WI38 (cell line): ENCODE results near the gene ANKS1B.
"Not testable (repeated sequence)": the region's sequence is repeated elsewhere in the genome, so short reads cannot be mapped to it uniquely, and the experiment has no call there.

ENCODE experiments used
- H3K4me3 ChIP-seq: 2 replicates; pipeline ENCODE4 v1.5.1; 2011; ENCODE audit warnings: low read depth, mild to moderate bottlenecking, control low read depth, low read length
- TF ChIP-seq, protein P1 (sequence below): IDR thresholded peaks from 2 replicates; pipeline ENCODE4 v1.5.1; 2012; ENCODE audit warnings: low read depth, mild to moderate bottlenecking, control low read depth, low read length

The ANKS1B gene

DNA sequence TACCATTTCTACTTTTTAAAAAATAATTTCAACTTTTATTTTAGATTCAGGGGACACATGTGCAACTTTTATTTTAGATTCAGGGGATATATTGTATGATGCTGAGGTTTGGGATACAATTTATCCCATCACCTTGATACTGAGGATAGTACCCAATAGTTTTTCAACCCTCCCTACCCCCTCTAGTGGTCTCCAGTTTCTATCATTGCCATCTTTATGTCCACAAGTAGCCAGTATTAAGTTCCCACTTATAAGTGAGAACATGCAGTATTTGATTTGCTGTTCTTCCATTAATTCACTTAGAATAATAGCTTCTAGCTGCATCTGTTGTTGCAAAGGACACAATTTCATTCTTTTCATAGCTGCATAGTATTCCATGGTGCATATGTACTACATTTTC lies 162.5 kb downstream of the ANKS1B start:
- no peak overlapping the region for H3K4me3 ChIP-seq
- TF ChIP-seq, protein P1, sequence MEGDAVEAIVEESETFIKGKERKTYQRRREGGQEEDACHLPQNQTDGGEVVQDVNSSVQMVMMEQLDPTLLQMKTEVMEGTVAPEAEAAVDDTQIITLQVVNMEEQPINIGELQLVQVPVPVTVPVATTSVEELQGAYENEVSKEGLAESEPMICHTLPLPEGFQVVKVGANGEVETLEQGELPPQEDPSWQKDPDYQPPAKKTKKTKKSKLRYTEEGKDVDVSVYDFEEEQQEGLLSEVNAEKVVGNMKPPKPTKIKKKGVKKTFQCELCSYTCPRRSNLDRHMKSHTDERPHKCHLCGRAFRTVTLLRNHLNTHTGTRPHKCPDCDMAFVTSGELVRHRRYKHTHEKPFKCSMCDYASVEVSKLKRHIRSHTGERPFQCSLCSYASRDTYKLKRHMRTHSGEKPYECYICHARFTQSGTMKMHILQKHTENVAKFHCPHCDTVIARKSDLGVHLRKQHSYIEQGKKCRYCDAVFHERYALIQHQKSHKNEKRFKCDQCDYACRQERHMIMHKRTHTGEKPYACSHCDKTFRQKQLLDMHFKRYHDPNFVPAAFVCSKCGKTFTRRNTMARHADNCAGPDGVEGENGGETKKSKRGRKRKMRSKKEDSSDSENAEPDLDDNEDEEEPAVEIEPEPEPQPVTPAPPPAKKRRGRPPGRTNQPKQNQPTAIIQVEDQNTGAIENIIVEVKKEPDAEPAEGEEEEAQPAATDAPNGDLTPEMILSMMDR, result no peak

GRCh38 chr12:99810718-99811593 lies 173.8 kb downstream of the ANKS1B start:
- TF ChIP-seq, protein P1, result no peak
- H3K4me3 ChIP-seq, result no peak overlapping the region

DNA sequence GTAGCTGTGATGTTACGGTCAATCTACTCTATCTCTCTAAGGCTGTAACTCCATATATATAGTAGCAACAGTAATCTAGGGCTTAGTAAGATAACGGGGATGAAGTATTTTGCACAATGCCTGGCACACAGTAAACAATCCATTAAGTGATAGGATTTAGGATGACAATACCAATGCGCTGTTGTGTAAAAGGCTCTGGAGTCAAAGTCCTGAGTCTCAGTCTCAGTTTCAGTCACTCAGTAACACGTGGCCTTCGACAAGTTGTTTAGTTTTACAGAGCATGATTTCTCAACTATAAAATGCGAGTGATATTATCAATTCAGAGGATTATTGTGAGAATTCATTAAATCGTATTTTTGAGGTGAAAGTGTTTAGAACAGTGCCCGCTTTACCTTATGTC lies 174.8 kb downstream of the ANKS1B start:
- TF ChIP-seq, protein P1, result no peak
- H3K4me3 ChIP-seq, result no peak overlapping the region

GRCh38 chr12:99806304-99806703 lies 178.4 kb downstream of the ANKS1B start:
- no peak overlapping the region for H3K4me3 ChIP-seq
- TF ChIP-seq, protein P1, result no peak

DNA sequence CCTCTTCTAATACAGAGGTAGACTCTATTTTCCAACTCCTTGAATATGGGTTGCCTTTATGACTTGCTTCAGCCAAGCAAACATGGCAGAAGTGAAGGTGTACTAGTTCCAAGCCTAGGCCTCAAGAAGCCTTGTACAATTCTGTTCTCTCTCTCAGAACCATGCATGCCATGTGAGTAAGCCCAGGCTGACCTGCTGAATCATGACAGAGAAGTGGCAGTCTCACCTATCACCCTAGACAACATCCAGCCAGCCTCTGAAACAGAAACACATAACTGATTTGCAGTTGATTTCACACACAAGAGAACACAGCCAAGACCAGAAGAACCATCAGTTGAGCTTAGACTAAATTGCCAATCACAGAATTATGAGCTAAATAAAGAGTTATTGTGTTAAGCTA lies 180.0 kb downstream of the ANKS1B start:
- TF ChIP-seq, protein P1, result no peak
- no peak overlapping the region for H3K4me3 ChIP-seq

- no peak overlapping the region for H3K4me3 ChIP-seq
- TF ChIP-seq, protein P1, result no peak
Measured at GRCh38 chr12:99800605-99801004, 184.1 kb downstream of the ANKS1B start.

DNA sequence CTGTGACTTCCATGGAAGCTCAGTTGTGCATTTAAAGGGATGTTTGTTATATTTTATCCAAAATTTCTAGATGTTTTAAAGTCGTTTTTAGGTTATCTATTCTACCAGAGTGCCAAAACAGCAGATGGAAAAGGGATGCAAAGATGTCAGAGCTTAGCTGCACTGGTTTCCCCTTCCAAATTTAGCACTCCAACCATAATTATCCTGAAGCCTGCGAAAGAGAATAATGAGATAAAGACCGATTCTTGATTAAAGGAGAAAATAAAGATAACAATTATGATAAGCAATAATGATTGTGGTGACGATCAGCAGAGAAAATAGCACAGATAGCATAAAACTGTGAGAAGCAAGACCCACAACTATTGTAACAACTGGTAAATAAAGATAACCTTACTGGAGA lies 186.8 kb downstream of the ANKS1B start:
- not testable (repeated sequence) for H3K4me3 ChIP-seq

- TF ChIP-seq, protein P1, result no peak
Measured at GRCh38 chr12:99783421-99783820, 201.3 kb downstream of the ANKS1B start.

More at GRCh38 chr12:99783421-99783820, 201.3 kb downstream of the ANKS1B start:
- no peak overlapping the region for H3K4me3 ChIP-seq
